Measurements from ENCODE around the gene PWWP2A.
"Not testable (repeated sequence)": the region's sequence is repeated elsewhere in the genome, so short reads cannot be mapped to it uniquely, and the experiment has no call there.

The PWWP2A gene

DNA sequence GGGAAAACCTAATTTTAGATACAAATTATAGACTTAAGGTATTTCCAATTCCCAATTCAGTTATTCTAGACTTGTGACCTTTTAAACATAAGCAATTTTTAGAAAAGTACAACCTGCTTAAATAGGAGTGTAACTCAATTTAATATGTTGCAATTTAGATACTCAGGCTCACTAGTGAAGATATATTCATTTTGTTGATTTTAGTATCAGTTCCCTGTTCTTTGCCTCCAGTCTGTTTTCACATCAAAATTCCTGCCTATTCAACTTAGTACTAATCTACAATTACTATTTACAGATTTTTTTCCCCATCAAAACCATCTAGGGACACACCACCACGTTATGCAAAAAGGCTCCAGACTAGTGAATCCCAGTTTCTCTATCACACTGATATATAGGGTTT, 30.4 kb downstream of the PWWP2A start:
- DNase-seq (ENCODE audit: insufficient read length) = no peak
- TF ChIP-seq TAF1 (IDR thresholded peaks at IDR 0.05; ENCODE audit: borderline replicate concordance, low read depth, low read length) = no peak
- TF ChIP-seq POLR2A (IDR thresholded peaks at IDR 0.05; ENCODE audit: low read depth, low read length) = no peak
- no peak for TF ChIP-seq POLR2AphosphoS5 (IDR thresholded peaks at IDR 0.05; ENCODE audit: low read depth, low read length)
- peak; percentile 69 for FAIRE-seq

DNA sequence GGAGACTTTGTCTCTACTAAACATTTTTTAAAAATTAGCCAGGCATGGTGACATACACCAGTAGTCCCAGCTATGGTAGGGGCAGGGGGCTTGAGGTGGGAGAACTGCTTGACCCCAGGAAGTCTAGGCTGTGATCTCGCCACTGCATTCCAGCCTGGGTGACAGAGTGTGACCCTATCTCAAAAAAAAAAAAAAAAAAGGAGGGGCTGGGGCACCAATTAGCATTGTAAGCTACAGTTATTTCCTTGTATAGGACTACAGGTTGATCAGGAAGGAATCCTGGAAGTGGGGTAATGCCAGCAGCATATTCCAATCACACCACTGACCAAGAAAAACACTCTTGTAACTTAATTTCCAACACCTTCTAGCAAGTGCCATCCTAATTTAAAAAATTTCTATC, 32.1 kb downstream of the PWWP2A start:
- FAIRE-seq = no peak
- no peak for DNase-seq (ENCODE audit: insufficient read length)
- TF ChIP-seq POLR2A (IDR thresholded peaks at IDR 0.05; ENCODE audit: low read depth, low read length) = no peak
- TF ChIP-seq TAF1 (IDR thresholded peaks at IDR 0.05; ENCODE audit: borderline replicate concordance, low read depth, low read length) = no peak
- TF ChIP-seq POLR2AphosphoS5 (IDR thresholded peaks at IDR 0.05; ENCODE audit: low read depth, low read length) = no peak

DNA sequence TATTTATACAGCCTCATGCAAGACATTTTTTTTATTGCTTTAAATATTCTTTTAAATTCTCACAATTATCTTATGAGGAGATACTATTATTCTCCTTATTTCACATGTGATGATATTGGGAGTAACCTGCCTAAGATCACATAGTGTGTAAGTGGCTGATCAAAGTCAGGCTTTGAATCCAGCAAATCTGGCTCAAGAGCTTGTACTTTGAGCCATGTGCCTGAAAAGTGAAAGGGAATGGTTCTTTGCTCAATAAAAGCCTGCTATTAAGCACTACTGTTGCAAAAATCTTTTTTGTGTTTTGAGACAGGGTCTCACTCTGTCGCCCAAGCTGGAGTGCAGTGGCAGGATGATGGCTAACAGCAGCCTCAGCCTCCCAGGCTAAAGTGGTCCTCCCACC, 35.1 kb downstream of the PWWP2A start:
- TF ChIP-seq POLR2A (IDR thresholded peaks at IDR 0.05; ENCODE audit: low read depth, low read length) = no peak
- no peak for TF ChIP-seq TAF1 (IDR thresholded peaks at IDR 0.05; ENCODE audit: borderline replicate concordance, low read depth, low read length)
- TF ChIP-seq POLR2AphosphoS5 (IDR thresholded peaks at IDR 0.05; ENCODE audit: low read depth, low read length) = no peak
- FAIRE-seq (no peak), DNase-seq (ENCODE audit: insufficient read length) (no peak)

DNA sequence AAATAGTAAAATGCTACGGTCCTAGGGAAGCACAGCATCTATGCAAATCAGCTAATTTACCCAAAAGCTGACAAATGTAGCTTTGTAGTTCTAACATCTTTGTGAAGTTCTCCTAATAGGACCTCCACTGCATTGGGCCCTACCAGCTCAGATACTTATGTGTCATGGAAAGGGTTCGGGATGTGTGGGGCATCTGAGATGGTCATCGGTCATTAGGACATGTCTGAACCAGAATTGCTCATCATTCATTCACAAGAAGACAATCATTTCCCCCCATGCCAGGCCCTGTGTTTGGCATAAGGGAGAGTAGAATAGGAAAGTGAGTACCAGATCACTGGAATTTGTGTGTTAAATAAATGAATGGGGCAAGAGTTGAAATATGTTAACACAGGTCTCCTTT, 35.7 kb downstream of the PWWP2A start:
- TF ChIP-seq POLR2A (IDR thresholded peaks at IDR 0.05; ENCODE audit: low read depth, low read length) = no peak
- no peak for TF ChIP-seq POLR2AphosphoS5 (IDR thresholded peaks at IDR 0.05; ENCODE audit: low read depth, low read length)
- TF ChIP-seq TAF1 (IDR thresholded peaks at IDR 0.05; ENCODE audit: borderline replicate concordance, low read depth, low read length) = no peak
- FAIRE-seq (no peak), DNase-seq (ENCODE audit: insufficient read length) (no peak)

DNA sequence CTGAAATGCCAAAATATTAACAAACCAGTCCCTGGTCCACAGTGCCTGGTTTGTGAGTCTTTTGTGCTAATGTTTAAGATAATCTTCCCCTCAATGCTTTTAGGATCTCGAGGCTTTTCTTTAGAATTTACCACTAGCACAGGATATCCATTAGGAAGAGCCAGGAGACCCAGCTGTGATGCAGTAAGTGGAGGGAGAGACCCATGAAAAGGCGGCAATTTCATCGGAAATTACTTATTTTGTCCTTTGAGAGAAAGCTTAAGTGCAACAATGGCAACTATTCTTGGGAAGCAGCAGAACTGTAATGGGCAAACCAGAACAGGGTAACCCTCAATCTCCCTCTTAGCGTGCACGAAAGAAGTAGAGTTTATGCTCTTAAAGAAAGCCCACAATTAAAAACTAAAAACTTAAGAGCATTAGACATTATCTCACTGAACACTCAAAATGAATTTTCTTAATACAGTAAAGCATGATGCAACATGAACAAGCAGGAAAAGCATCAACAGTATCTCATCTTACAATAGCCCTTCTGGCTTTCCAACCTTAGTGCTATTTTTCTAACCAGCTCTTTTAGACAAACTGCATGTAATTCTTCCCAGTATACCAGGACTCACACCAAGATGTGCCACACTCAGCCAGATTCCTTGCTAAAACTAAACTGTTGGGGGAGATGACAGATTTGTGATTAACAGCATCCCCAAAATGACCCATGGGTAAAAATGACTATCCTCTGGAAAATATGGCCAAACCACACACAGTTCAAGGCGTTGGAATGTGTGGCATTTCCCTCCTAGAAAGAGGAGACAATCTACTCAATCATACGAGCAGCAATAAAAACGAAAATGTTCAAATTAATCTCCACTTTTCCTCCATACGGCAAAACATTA, 36.4 kb downstream of the PWWP2A start:
- FAIRE-seq (no peak), DNase-seq (ENCODE audit: insufficient read length) (no peak)
- no peak for TF ChIP-seq TAF1 (IDR thresholded peaks at IDR 0.05; ENCODE audit: borderline replicate concordance, low read depth, low read length)
- TF ChIP-seq POLR2A (IDR thresholded peaks at IDR 0.05; ENCODE audit: low read depth, low read length) = no peak
- no peak for TF ChIP-seq POLR2AphosphoS5 (IDR thresholded peaks at IDR 0.05; ENCODE audit: low read depth, low read length)

DNA sequence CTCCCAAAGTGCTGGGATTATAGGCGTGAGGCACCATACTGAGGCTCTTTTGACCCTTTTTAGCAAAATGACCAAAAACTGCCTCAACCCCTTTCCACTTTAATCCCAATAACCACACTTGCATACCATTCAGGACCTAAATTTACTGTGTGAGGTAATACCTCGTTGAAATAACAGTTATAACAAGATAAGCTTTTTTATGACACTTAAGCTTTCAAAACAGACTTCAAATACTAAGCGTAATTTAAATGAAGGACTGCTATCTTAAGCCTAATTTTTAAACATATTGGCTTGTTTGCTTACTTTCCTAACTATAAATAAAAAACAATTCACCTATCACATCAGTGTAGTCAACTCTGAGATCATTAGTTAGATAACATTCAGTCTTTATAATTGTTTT, 37.8 kb downstream of the PWWP2A start:
- DNase-seq (ENCODE audit: insufficient read length) (no peak), FAIRE-seq (no peak)
- TF ChIP-seq TAF1 (IDR thresholded peaks at IDR 0.05; ENCODE audit: borderline replicate concordance, low read depth, low read length) = no peak
- no peak for TF ChIP-seq POLR2AphosphoS5 (IDR thresholded peaks at IDR 0.05; ENCODE audit: low read depth, low read length)
- no peak for TF ChIP-seq POLR2A (IDR thresholded peaks at IDR 0.05; ENCODE audit: low read depth, low read length)

DNA sequence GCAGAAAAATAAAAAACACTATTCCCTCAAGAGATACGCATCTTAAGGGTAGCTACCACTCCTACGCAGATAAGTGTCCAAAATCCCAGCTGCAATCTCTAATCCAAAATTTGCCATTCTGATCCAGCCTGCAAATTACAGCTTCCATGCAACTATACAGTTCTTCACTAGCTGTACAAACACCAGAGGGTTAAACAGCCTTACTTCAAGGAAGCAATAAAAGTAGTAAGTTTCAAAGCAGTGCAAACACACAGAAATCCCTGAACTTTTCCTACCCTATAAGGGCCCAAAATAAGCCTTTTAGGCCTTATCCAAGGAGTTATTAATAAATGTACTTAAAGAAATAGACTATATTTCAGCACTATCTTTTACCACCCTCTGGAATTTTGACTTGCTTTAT, 39.5 kb downstream of the PWWP2A start:
- TF ChIP-seq POLR2AphosphoS5 (IDR thresholded peaks at IDR 0.05; ENCODE audit: low read depth, low read length) (no peak), POLR2A (IDR thresholded peaks at IDR 0.05; ENCODE audit: low read depth, low read length) (no peak), TAF1 (IDR thresholded peaks at IDR 0.05; ENCODE audit: borderline replicate concordance, low read depth, low read length) (no peak)
- DNase-seq (ENCODE audit: insufficient read length) (no peak), FAIRE-seq (no peak)

DNA sequence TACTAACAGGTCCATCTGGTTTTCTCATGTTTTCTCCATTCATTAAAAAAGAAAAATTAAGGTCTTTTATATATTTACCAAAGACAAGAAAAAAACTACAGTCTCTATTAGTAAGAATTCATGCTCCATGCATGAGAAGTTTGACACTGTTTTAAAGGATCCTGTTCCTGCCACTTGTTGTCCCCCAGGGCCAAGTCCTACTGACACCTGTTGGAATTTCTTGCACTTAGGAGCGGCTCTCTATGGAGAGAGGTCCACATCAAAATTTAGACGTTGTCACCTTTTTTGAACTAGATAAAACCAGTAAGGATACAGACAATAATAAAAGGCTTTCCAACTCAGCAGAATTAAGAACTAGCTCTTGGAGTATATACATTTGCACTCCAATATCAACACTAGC, 42.3 kb downstream of the PWWP2A start:
- TF ChIP-seq POLR2A (IDR thresholded peaks at IDR 0.05; ENCODE audit: low read depth, low read length) = no peak
- no peak for TF ChIP-seq POLR2AphosphoS5 (IDR thresholded peaks at IDR 0.05; ENCODE audit: low read depth, low read length)
- TF ChIP-seq TAF1 (IDR thresholded peaks at IDR 0.05; ENCODE audit: borderline replicate concordance, low read depth, low read length) = no peak
- FAIRE-seq = no peak
- no peak for DNase-seq (ENCODE audit: insufficient read length)

DNA sequence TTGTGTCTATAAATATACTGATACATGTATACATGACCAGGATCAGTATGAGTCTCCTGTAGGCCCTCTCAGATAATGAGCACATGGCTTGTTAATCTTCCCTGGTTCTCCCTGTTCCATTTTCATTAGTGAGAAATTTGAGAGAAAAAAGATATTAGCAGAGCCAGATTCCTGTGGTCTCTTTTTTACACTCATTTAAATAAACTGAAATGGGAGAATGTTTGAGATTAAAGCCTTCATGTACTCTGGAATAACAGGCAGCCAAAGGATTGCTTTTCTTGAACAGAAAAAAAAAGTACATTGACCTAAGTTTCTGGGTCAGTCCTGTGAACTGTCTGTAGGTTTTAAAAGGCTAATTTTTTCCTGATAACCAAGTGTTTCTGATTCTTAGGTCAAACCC, 44.2 kb downstream of the PWWP2A start:
- no peak for TF ChIP-seq TAF1 (IDR thresholded peaks at IDR 0.05; ENCODE audit: borderline replicate concordance, low read depth, low read length)
- no peak for TF ChIP-seq POLR2A (IDR thresholded peaks at IDR 0.05; ENCODE audit: low read depth, low read length)
- no peak for TF ChIP-seq POLR2AphosphoS5 (IDR thresholded peaks at IDR 0.05; ENCODE audit: low read depth, low read length)
- DNase-seq (ENCODE audit: insufficient read length) (no peak), FAIRE-seq (no peak)

DNA sequence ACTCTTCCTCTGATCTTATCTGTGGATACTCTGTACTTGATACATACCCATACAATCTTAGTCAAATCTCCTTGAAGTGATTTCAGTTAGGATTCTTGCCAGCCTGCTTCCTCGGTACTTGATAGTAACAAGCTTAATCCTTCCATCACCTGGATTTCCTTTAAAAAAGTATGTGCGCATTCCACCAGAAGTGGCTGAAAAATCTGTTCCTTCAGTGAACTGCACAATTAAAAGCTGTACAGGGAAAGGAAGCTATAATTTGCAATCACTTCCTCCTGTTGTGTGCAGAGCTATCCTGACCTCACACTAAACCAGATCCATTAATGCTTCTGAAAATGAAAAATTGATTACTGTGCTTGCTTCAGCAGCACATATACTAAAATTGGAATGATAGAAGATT, 47.3 kb downstream of the PWWP2A start:
- DNase-seq (ENCODE audit: insufficient read length) (no peak), FAIRE-seq (no peak)
- TF ChIP-seq TAF1 (IDR thresholded peaks at IDR 0.05; ENCODE audit: borderline replicate concordance, low read depth, low read length) (no peak), POLR2A (IDR thresholded peaks at IDR 0.05; ENCODE audit: low read depth, low read length) (no peak), POLR2AphosphoS5 (IDR thresholded peaks at IDR 0.05; ENCODE audit: low read depth, low read length) (no peak)

DNA sequence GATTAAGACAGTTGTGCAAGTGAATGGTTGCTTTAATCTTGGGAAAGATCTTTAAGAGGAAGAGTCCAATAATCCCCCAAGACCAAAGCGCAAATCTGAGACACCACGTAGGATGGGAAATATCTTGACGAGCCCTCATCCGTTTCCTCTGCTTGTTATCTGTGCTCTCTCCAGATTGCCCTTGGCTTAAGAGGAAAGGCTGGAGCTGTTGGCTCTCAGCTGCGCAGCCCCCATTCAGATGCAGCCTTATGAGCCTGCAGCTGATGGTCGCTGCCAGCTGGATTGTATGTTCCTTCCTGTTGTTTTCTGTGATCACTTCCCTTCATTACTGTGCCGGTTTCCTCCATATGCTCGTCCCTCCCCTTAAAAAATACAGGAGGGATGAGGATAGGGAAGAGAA, 47.7 kb downstream of the PWWP2A start:
- DNase-seq (ENCODE audit: insufficient read length) (no peak), FAIRE-seq (no peak)
- TF ChIP-seq POLR2AphosphoS5 (IDR thresholded peaks at IDR 0.05; ENCODE audit: low read depth, low read length) (no peak), TAF1 (IDR thresholded peaks at IDR 0.05; ENCODE audit: borderline replicate concordance, low read depth, low read length) (no peak), POLR2A (IDR thresholded peaks at IDR 0.05; ENCODE audit: low read depth, low read length) (no peak)

DNA sequence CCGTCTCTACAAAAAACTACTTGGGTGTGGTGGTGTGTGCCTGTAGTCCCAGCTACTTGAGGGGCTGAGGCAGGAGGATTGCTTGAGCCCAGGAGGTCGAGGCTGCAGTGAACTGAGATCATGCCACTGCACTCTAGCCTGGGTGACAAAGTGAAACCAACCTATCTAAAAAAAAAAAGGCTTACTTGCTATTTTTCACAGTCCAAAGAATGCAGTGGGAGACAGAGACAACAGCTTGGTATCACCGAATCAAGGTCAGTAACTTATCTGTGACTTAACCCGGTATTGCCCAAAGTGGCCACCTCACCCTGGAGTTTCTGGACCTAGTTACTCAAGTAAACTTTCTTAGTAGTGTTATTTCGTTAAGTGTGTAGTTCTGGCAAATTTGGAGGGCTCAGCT, 50.1 kb downstream of the PWWP2A start:
- DNase-seq (ENCODE audit: insufficient read length); FAIRE-seq: not testable (repeated sequence)
